HepG2 (cell line): ENCODE results near the gene SLC29A1.

Experiments used
- ADNP ChIP-seq: sonication (generic); formaldehyde crosslinking; IDR thresholded peaks from 2 replicates; pipeline ENCODE4 v1.4.0; 2020; ENCODE audit warnings: missing genetic modification reagents
- CTCF ChIP-seq: sonication (generic); formaldehyde crosslinking; IDR thresholded peaks from 2 replicates; pipeline ENCODE4 v1.5.0; 2020; ENCODE audit warnings: mild to moderate bottlenecking, missing genetic modification reagents, moderate library complexity
- HMGXB4 ChIP-seq, 2 experiments: sonication (generic) in 1 of 2; formaldehyde crosslinking in 1 of 2; IDR thresholded peaks; 2 replicates each; pipeline versions ENCODE4 v1.4.0 to v1.6.1; 2018 to 2020; ENCODE audit warnings: missing genetic modification reagents in 2 of 2, borderline replicate concordance in 1 of 2, low read depth in 1 of 2, mild to moderate bottlenecking in 1 of 2, missing biosample characterization in 1 of 2
- HOXD1 ChIP-seq: sonication (generic); formaldehyde crosslinking; IDR thresholded peaks from 2 replicates; pipeline ENCODE4 v1.5.0; 2020; ENCODE audit warnings: missing genetic modification reagents
- KDM1A ChIP-seq: IDR thresholded peaks from 2 replicates; pipeline ENCODE4 v1.6.1; 2016; ENCODE audit warnings: missing compliant biosample characterization
- ZBTB10 ChIP-seq: sonication (generic); formaldehyde crosslinking; IDR thresholded peaks from 2 replicates; pipeline ENCODE4 v1.4.0; 2020; ENCODE audit warnings: missing genetic modification reagents, borderline replicate concordance
- ZNF12 ChIP-seq: sonication (generic); formaldehyde crosslinking; IDR thresholded peaks from 2 replicates; pipeline ENCODE4 v1.5.0; 2020; ENCODE audit warnings: missing genetic modification reagents
- ZNF281 ChIP-seq: sonication (generic); formaldehyde crosslinking; IDR thresholded peaks from 2 replicates; pipeline ENCODE4 v1.4.0; 2020; ENCODE audit warnings: missing genetic modification reagents, borderline replicate concordance

- TF ChIP-seq ADNP (CRISPR knock-in tag) = no peak
- no peak for TF ChIP-seq HMGXB4 (CRISPR knock-in tag; IDR thresholded peaks at IDR 0.05; ENCODE audit: borderline replicate concordance in 1 of 2, low read depth in 1 of 2)
- TF ChIP-seq HOXD1 (CRISPR knock-in tag) = no peak
- TF ChIP-seq CTCF (CRISPR knock-in tag) = no peak
- no peak for TF ChIP-seq ZNF12 (CRISPR knock-in tag)
- TF ChIP-seq KDM1A (CRISPR knock-in tag) = no peak
- TF ChIP-seq ZNF281 (CRISPR knock-in tag) = no peak
- TF ChIP-seq ZBTB10 (CRISPR knock-in tag) = no peak
These were observed 28.5 kb downstream of the SLC29A1 start for GRCh38 chr6:44251576-44252524.
